Activated CD8-positive, alpha-beta memory T cell treated with anti-CD3 and anti-CD28 coated beads, Interleukin-2, amount 50 U/mL, for 24 hours (primary cell): ENCODE measurements around the gene OR52A1.
"Not testable (repeated sequence)": the region's sequence is repeated elsewhere in the genome, so short reads cannot be mapped to it uniquely, and the experiment has no call there.

Experiments used
- DNase-seq: peaks from one replicate; pipeline ENCODE4 v3.0.0-alpha.2; 2020; ENCODE audit errors: extremely low read depth

The OR52A1 gene

DNA sequence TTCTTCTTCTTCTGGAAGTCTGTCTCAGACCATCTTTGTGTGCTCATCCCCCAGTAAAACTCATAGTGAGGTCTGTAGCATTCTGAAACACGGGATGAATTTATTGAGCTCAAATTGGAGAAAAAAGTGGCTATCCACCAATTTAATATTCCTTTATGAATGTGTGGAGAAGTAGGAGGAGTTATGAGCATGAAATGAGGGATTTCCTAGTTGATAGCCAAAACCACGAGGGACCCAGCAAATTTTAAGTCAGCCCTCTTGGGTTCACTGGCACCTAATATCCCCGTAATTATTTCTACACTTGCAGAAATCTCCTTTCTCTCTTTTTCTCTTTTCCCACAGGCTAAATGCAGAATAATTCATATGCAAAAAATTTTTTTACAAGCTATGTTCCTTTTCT lies at the start of gene OR52A1:
OR52A1 (minus strand) TSS at position 101 of the 400 bp plus-strand sequence. CDS start 2,388 bp downstream, outside the sequence.
- DNase-seq: no peak

- DNase-seq: no peak
Measured at GRCh38 chr11:5203366-5203765, 48.8 kb upstream of the OR52A1 start.

DNA sequence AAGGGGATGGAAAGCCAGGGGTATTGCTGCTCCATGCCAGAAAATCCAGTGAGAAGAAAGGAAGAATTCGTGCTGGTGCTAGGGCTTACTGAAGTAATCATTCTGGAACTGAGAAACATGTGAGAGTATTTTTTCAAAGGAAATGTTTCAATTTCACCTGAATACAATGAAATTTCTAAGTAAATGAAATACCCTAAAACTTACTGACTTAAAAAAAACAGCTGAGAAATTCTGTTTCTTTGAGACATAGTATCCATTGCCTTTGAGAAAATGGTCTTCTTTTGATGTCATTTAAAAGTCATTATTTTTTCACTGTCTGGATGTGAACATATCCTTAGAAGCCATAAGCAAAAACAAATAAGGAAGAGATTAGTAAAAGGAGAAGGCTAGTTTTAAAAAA lies 46.0 kb upstream of the OR52A1 start, which contains the start of gene OR51V1:
OR51V1 (minus strand) TSS at position 101 of the 400 bp plus-strand sequence; CDS start at position 101, 0 bp downstream.
- DNase-seq: no peak

GRCh38 chr11:5198285-5198684 lies 43.7 kb upstream of the OR52A1 start:
- DNase-seq: no peak

DNA sequence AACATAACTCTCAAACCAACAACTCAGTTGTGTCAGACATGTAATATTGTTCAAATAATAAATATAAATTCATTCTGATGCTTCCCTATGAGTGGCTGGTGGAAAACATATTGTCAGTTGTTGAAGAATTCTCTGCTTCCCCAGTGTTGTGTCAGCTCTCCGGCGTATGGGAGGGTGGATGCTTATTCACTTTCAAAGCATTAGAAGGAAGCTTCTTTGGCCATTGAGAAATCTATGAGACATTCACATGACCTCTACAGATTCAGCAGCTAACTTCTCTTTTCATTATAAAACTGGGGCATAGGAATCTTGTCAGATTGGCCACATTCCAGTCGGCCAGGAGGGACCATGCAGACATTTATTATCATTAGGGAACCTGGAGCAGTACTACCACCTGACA lies 43.0 kb upstream of the OR52A1 start:
- no peak for DNase-seq

DNA sequence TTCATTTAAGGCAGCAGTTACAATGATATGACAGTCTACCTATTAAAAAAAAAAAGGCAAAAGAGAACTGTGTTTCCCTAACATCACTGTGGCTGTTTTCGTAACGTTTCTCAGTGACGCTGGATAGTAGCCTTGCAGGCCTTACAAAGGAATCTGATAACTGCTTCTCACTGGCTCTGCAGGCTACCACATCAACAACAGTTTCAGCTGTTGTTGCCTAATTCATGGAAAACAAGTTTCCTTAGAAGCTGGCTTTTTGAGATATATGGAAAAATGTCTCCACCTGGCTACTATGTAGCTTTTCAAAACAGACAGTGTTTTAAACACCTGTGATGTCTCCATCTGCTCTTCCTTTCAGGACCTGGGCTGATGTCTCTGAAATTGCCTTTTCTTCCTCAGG lies 42.2 kb upstream of the OR52A1 start:
- no peak for DNase-seq

- DNase-seq: no peak
Measured at GRCh38 chr11:5196067-5196466, 41.5 kb upstream of the OR52A1 start.

DNA sequence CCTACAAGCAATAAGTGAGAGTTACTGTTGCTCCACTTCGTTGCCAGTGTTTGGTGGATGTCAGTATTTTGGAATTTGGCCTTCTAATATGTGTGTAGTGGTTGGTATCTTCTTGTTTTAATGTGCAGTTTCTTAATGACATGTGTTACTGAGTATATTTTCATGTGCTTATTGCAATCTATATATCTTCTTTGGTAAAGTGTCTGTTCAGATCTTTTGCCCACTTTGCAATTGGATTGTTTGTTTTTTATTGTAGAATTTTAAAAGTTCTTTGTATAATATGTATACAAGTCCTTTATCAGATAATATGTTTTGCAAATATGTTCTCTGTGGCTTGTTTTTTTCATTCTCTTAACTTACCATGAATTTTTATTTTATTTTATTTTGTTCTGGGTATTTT lies 38.2 kb upstream of the OR52A1 start:
- no peak for DNase-seq

GRCh38 chr11:5188201-5188600 lies 33.6 kb upstream of the OR52A1 start:
- no peak for DNase-seq

GRCh38 chr11:5178046-5178837 lies 23.7 kb upstream of the OR52A1 start:
- no peak for DNase-seq

- DNase-seq: no peak
Measured at GRCh38 chr11:5174934-5175333, 20.4 kb upstream of the OR52A1 start.

GRCh38 chr11:5171856-5172255 lies 17.3 kb upstream of the OR52A1 start:
- no peak for DNase-seq

DNA sequence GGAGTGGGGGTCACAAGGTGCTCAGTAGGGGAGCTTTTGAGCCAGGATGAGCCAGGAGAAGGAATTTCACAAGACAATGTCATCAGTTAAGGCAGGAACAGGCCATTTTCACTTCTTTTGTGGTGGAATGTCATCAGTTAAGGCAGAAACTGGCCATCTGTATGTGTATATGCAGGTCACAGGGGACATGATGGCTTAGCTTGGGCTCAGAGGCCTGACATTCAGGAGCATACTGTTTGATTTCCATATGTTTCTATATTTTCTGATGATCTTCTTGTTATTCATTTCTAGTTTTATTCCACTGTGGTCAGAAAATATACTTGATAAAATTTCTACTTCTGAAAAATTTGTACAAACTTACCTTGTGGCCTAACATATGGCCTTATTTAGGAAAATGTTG lies 11.3 kb upstream of the OR52A1 start:
- DNase-seq: not testable (repeated sequence)

DNA sequence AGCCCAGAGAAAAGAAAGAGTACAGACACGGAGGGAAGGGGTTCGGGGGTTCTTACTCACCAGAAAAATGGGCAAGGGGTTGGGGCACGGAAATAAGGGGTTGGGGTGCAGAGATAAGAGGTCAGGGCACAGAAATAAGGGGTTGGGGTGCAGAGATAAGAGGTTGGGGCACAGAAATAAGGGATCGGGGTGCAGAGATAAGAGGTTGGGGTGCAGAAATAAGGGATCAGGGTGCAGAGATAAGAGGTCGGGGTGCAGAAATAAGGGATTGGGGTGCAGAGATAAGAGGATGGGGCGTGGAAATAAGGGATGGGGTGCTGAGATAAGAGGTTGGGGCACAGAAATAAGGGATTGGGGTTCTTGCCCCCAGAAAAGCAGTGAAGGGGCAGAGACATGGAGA lies 10.2 kb upstream of the OR52A1 start:
- not testable (repeated sequence) for DNase-seq

- DNase-seq: not testable (repeated sequence)
Measured at GRCh38 chr11:5161045-5161444, 6.5 kb upstream of the OR52A1 start.

- DNase-seq: not testable (repeated sequence)
Measured at GRCh38 chr11:5160217-5160616, 5.7 kb upstream of the OR52A1 start.

DNA sequence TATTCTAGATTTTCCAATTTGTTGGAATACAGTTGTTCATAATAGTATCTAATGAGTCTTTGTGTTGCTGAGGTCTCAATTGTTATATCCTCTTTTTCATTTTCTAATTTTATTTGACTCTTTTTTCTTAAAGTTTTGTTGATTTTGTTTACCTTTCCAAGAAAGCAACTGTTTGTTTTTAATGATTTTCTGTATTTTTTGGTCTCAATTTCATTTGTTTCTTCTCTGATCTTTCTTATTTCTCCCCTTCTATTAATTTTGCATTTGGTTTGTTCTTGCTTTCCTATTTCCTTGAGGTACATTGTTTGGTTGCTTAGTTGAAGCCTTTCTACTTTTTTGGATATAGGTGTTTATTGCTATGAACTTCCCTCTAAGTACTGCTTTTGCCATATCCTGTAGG lies 5.2 kb upstream of the OR52A1 start:
- DNase-seq: no peak

DNA sequence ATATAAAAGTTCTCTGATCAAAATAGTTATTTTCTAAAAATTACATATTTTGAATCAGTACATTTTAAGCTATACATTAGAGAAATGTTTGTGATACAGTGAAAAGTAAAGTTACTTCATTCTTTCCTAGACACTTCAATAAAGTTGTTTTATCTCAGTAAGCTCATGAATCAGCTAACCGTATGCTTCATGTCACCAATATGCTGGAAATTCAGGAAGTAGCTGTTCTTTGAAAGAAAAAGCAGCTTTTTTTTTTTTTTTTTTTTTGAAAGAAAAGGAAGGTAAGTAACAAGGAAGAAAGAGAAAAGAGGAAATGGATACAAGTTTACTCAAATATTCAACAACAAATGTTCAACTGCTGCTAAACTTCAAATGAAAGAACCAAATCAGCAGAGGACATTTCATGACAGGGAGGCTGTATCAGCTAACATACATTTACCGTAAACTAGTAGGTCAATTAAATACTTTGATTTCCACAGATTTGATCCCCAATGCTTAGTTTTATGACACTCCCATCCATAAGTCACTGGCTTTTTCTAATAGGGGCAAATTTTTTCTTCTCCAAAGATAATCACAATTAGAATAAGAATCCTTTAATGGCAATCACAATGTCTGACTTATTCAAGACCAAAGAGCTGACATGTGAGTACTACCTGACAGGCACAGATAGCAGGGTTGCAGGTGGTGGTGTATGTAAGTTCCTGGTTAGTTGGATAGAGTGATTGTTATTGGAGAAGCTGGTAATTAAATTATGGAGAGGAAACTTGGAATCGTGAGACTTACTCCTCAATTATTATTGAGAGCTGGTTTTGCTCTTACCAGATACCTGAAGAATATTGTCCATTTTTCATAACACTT lies 754 bp downstream of the OR52A1 start:
- DNase-seq: no peak

DNA sequence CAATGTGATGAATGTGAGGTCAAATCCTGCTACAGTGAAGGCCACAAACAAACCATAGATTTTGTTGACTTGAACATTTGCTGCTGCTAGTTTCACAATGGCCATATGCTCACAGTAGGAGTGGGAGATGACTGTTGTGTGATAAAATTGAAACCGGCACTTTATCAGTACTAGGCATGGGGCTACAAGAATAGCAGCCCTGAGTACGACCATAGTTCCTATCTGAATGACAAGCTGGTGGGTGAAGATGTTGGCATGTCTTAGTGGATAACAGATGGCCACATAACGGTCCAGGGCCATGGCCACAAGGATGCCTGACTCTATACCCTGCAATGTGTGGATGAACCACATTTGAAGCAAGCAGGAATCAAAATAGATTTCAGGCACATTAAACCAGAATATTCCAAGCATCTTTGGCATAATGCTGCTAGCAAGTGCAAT lies 2.8 kb downstream of the OR52A1 start:
- no peak for DNase-seq

DNA sequence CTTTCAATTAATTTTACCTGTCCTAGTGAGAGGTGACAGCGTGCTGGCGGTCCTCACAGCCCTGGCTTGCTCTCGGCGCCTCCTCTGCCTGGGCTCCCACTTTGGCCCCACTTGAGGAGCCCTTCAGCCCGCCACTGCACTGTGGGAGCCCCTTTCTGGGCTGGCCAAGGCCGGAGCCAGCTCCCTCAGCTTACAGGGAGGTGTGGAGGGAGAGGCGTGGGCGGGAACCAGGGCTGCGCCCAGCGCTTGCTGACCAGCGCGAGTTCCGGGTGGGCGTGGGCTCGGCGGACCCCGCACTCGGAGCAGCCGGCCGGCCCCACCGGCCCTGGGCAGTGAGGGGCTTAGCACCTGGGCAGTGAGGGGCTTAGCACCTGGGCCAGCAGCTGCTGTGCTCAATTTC lies 10.4 kb downstream of the OR52A1 start:
- not testable (repeated sequence) for DNase-seq

GRCh38 chr11:5137996-5138395 lies 16.6 kb downstream of the OR52A1 start, which contains the start of gene OR52A5:
Gene OR52A5 (minus strand): TSS chr11:5138356. CDS start chr11:5132642, 5,714 bp downstream.
- DNase-seq: no peak

GRCh38 chr11:5137014-5137413 lies 17.5 kb downstream of the OR52A1 start:
- no peak for DNase-seq

GRCh38 chr11:5136261-5136660 lies 18.3 kb downstream of the OR52A1 start:
- DNase-seq: no peak
